IPS DF 6.9 (cell line): ENCODE measurements around the gene DNAJC15.

Experiments
- DNase-seq: peaks from one replicate; pipeline ENCODE4 v3.0.0-alpha.2; 2013; ENCODE audit warnings: low read depth, low spot score
- H3K27ac ChIP-seq: one replicate; pipeline ENCODE4 v1.5.1; 2013; ENCODE audit warnings: low read length, control low read depth
- H3K27me3 ChIP-seq: 2 replicates; pipeline ENCODE4 v1.6.1; 2013; ENCODE audit warnings: mild to moderate bottlenecking, low read length; ENCODE audit not compliant: control insufficient read depth, insufficient read depth
- H3K36me3 ChIP-seq: 2 replicates; pipeline ENCODE4 v1.6.1; 2013; ENCODE audit warnings: low read length; ENCODE audit not compliant: control insufficient read depth, insufficient read depth
- H3K4me1 ChIP-seq: 2 replicates; pipeline ENCODE4 v1.6.1; 2013; ENCODE audit warnings: low read length; ENCODE audit not compliant: control insufficient read depth, insufficient read depth
- H3K4me3 ChIP-seq: 2 replicates; pipeline ENCODE4 v1.5.1; 2013; ENCODE audit warnings: mild to moderate bottlenecking, low read length
- H3K9me3 ChIP-seq: 2 replicates; pipeline ENCODE4 v1.6.1; 2013; ENCODE audit warnings: low read length, inconsistent platforms; ENCODE audit not compliant: control insufficient read depth, insufficient read depth
- WGBS: extraction: QIAGEN DNeasy Blood & Tissue Kit; methylation state at CpG from one replicate; pipeline ENCODE4 v1.1.7; 2013; ENCODE audit warnings: mixed read lengths, missing lambda C conversion rate; ENCODE audit not compliant: insufficient read length, insufficient coverage; 5-methylcytosine and 5-hydroxymethylcytosine counted together

The DNAJC15 gene

GRCh38 chr13:43146400-43146799, 123.0 kb downstream of the DNAJC15 start:
- Histone ChIP-seq H3K27ac (no peak overlapping the region), H3K4me3 (no peak overlapping the region), H3K36me3 (no peaks in the 10 kb centered on the region), H3K9me3 (no peaks in the 10 kb centered on the region), H3K27me3 (no peaks in the 10 kb centered on the region; the same call in 1 of the 2 replicates), H3K4me1 (peaks cover 1% of the 10 kb centered on the region; the same call in 1 of the 2 replicates)
- WGBS: 100% methylated on average over 2 of the region's 3 CpGs
- no peak for DNase-seq

DNA sequence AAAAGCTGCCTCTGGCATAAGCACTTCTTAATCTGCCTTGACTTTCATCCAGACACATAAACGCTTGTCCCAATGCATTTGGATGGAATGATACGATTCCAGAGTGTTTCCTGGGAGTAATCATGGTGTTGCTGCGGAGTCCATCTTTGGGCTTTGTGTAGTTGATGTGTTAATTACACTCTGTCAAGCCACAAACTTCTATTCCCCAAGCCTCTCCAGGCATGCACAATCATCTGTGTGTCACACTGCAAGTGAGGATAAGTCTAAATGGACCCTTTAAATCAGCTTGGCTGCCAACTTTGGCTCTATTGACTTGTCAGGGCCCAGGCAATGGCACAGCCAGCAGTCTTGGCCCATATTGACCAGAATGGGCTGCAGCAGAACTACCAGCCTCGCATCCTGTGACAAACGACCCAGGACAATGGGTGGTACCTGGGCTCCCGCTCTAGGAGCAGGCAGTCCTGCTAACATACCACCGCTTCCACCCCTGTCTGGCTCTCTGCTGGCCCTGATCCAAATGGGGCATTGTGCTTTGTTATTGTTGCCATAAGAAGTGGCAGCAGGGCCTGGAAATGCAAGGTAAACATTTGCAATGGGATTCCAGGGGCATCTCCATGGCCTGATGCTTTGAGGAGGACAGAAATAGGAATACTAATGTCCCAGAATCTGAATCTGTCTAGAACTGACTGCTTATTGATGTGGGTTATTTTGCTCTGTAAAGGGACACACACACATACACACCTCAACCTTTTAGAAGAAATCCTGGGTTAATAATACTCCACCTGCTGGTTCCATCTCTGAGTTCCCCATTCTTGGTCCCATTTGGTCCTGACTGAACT, 127.2 kb downstream of the DNAJC15 start:
- Histone ChIP-seq H3K36me3 (no peaks in the 10 kb centered on the region), H3K9me3 (no peaks in the 10 kb centered on the region), H3K4me3 (no peak overlapping the region), H3K4me1 (no peaks in the 10 kb centered on the region), H3K27ac (no peak overlapping the region), H3K27me3 (no peaks in the 10 kb centered on the region; the same call in 1 of the 2 replicates)
- no peak for DNase-seq
- no CpG with 5 or more reads among the region's 7 CpGs for WGBS

GRCh38 chr13:43153436-43154090, 130.2 kb downstream of the DNAJC15 start:
- Histone ChIP-seq H3K4me1 (0 out of 2 replicates have a peak, but pooled peaks cover under 1% of the 10 kb centered on the region), H3K4me3 (no peak overlapping the region), H3K27ac (no peak overlapping the region), H3K27me3 (no peaks in the 10 kb centered on the region), H3K36me3 (no peaks in the 10 kb centered on the region; the same call in 1 of the 2 replicates), H3K9me3 (no peaks in the 10 kb centered on the region)
- WGBS: no CpG with 5 or more reads among the region's 14 CpGs
- no peak for DNase-seq

DNA sequence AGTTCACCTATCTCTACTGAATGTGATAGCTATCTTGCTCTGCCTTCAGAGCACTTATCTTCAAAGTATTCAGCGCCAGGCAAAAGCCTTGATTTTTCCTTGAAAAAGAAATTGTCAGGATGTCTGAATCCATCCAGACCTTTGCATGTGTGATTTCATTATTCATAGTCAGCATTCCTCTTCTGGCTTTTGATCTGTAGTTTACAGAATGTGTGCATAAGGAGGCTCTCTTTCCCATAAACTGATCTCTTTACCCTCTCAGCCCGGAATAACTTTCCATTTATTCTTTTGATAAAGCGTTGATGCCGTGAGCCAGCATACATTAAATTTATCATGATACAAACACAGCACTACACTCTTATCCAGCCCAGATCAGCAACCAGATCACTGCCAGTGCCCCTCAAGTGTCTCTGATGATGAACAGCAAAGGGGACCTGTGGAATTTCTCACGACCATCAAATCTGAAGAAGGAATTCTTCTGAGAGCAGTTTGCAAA, 130.8 kb downstream of the DNAJC15 start:
- Histone ChIP-seq H3K4me3 (no peak overlapping the region), H3K36me3 (no peaks in the 10 kb centered on the region; the same call in 1 of the 2 replicates), H3K4me1 (0 out of 2 replicates have a peak, but pooled peaks cover 2% of the 10 kb centered on the region), H3K27ac (no peak overlapping the region), H3K27me3 (no peaks in the 10 kb centered on the region), H3K9me3 (no peaks in the 10 kb centered on the region)
- no peak for DNase-seq
- WGBS: no CpG with 5 or more reads among the region's 5 CpGs

DNA sequence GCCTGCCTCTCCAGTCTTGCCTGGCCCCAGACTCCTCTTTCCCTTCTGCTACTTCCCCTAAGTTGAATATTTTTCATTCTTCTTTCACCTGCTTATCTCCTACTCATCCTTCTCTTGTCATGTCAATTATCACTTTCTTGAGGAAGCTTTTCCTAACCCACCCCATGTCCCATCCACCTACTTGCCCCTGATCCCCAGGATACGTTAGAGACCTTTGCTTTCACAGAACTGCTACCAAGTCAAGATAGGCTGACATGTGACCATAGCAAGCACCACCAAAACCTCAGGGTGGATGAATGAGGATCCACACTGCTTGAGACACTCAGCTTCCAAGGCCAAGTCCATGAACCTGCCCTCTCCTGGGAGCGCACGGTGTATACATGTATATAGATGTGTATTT, 131.5 kb downstream of the DNAJC15 start:
- Histone ChIP-seq H3K4me3 (no peak overlapping the region), H3K27me3 (no peaks in the 10 kb centered on the region), H3K9me3 (no peaks in the 10 kb centered on the region), H3K27ac (no peak overlapping the region), H3K36me3 (no peaks in the 10 kb centered on the region; the same call in 1 of the 2 replicates), H3K4me1 (0 out of 2 replicates have a peak, but pooled peaks cover 2% of the 10 kb centered on the region)
- no CpG with 5 or more reads among the region's 3 CpGs for WGBS
- no peak for DNase-seq

GRCh38 chr13:43156916-43157315, 133.5 kb downstream of the DNAJC15 start:
- no peak overlapping the region for H3K27ac ChIP-seq
- DNase-seq: no peak
- no peak overlapping the region for H3K4me3 ChIP-seq
- H3K9me3 ChIP-seq: no peaks in the 10 kb centered on the region
- H3K36me3 ChIP-seq: no peaks in the 10 kb centered on the region; the same call in 1 of the 2 replicates
- H3K4me1 ChIP-seq: peaks cover 2% of the 10 kb centered on the region; the same call in 1 of the 2 replicates
- no peaks in the 10 kb centered on the region for H3K27me3 ChIP-seq
- WGBS: no CpG with 5 or more reads among the region's 2 CpGs

DNA sequence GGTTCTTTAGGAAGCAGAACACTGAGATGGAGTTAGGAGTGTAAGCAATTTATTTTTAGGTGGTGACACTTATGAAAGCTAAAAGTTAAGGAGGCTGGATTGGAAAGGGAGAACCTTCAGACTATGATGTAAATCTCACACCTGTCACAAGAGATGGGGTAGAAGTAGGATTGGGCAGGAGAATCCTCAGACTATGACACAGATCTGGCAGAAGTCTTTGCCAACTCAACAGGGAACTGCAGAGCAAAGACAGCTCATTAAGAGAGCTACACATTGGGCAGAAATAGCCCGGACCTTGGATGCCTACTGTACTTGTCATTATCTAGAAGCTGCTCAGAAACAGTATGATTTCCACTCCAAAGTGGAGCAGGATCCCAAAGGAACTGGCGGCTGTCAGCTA, 134.4 kb downstream of the DNAJC15 start:
- Histone ChIP-seq H3K27me3 (no peaks in the 10 kb centered on the region), H3K36me3 (no peaks in the 10 kb centered on the region; the same call in 1 of the 2 replicates), H3K4me1 (peaks cover 2% of the 10 kb centered on the region; the same call in 1 of the 2 replicates), H3K27ac (no peak overlapping the region), H3K9me3 (no peaks in the 10 kb centered on the region), H3K4me3 (no peak overlapping the region)
- WGBS: no CpG with 5 or more reads among the region's 2 CpGs
- DNase-seq: no peak

DNA sequence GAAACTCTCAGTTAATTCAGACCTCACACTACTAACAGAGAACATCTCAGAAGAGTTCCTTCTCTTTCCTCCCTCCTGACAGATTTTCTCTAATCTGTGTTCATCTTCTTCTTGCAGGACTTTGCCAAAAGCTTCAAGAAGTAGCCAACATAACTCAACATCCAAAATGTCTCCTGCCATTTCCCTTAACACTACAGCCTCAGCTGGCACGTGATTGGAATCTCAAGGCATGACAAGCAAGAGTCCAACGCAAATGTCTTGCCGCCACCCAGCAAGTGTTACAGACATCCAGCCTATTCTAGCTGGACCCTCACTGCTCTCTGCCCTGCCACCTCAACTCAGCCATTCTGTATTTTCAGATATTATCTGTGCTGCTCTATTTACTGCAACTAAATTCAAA, 135.1 kb downstream of the DNAJC15 start:
- Histone ChIP-seq H3K27ac (no peak overlapping the region), H3K9me3 (no peaks in the 10 kb centered on the region), H3K4me1 (peaks cover 2% of the 10 kb centered on the region; the same call in 1 of the 2 replicates), H3K27me3 (no peaks in the 10 kb centered on the region), H3K4me3 (no peak overlapping the region), H3K36me3 (no peaks in the 10 kb centered on the region; the same call in 1 of the 2 replicates)
- no CpG with 5 or more reads among the region's 3 CpGs for WGBS
- DNase-seq: no peak

DNA sequence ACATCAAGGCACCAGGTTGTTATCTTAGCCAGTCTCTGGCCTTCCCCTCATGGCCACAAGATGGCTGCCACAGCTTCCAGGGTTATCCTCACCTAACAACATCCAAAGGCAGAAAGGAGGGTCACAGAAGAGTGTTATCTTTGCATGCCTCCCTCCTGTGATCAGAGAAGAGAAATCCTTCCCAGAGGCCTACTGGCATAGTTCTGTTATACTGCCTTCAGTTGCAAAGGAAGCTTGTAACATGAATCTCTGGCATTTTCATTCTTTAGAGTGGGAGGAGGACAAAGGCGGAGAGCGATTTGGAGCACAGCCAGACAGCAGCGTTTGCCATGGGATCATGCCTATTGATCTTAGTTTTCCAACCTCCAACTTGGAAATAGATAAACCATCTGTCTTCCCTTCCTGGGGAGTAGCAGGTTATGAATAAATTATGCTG, 135.7 kb downstream of the DNAJC15 start:
- no peak for DNase-seq
- Histone ChIP-seq H3K36me3 (no peaks in the 10 kb centered on the region; the same call in 1 of the 2 replicates), H3K4me1 (peaks cover 2% of the 10 kb centered on the region; the same call in 1 of the 2 replicates), H3K27me3 (no peaks in the 10 kb centered on the region), H3K27ac (no peak overlapping the region), H3K9me3 (no peaks in the 10 kb centered on the region), H3K4me3 (no peak overlapping the region)
- no CpG with 5 or more reads among the region's 3 CpGs for WGBS
